Left lung (tissue), 10 donors: Measurements from ENCODE around the gene CENPF. TPM values are rescaled to one million over a fixed set of nuclear protein-coding genes. Genes with fewer than 3 reads are reported as not detected.

Source experiments
- ATAC-seq: fragments of 200-7000 bp; cut with Tn5 transposase; one replicate; pipeline ENCODE4 v1.9.1; 2020; ENCODE audit warnings: moderate library complexity
- DNase-seq, 4 donors: peaks; one replicate each; pipeline ENCODE4 v3.0.0-alpha.2; 2013 to 2020
- H3K27ac ChIP-seq, 2 donors: fragments of 200-600 bp; sonication (generic) in 1 of 2; one replicate each; pipeline versions ENCODE4 v1.5.0 to v1.8.0; 2020 to 2021
- H3K27me3 ChIP-seq, 2 donors: fragments of 200-600 bp; sonication (generic) in 1 of 2; one replicate each; pipeline versions ENCODE4 v1.5.0 to v1.8.0; 2020 to 2021
- H3K36me3 ChIP-seq, 2 donors: fragments of 200-600 bp; sonication (generic) in 1 of 2; one replicate each; pipeline versions ENCODE4 v1.5.0 to v1.8.0; 2020 to 2021
- H3K4me1 ChIP-seq, 2 donors: fragments of 200-600 bp; one replicate each; pipeline ENCODE4 v1.8.0; 2021
- H3K4me3 ChIP-seq, 2 donors: fragments of 200-600 bp; sonication (generic) in 1 of 2; one replicate each; pipeline versions ENCODE4 v1.5.0 to v1.8.0; 2020 to 2021; ENCODE audit warnings: mild to moderate bottlenecking in 1 of 2
- H3K9me3 ChIP-seq, 2 donors: fragments of 200-600 bp; sonication (generic) in 1 of 2; one replicate each; pipeline versions ENCODE4 v1.5.0 to v1.8.0; 2020 to 2021
- intact Hi-C, 2 donors: fragments of 100-400 bp; cut with DNase I; formaldehyde crosslinking; loops; one replicate each; pipeline versions ENCODE4 v1.11.2 to v1.14.2; 2022
- polyA plus RNA-seq, 6 donors: library from polyadenylated mRNA; unstranded; fragments of 120-200 nt; gene quantifications; one replicate each; pipeline ENCODE4 v1.2.1, GENCODE V29; 2013; ENCODE audit not compliant: insufficient read length in 6 of 6
- total RNA-seq, 2 donors: library from RNA; stranded (reverse); fragmentation: NEBNext Ultra II Directional; extraction: Animal tissue kit (Norgen Biotek cat#: 25700); gene quantifications; one replicate each; pipeline ENCODE4 v1.2.1, GENCODE V29; 2021
- TF ChIP-seq, protein P1 (sequence below), 2 donors: fragments of 200-600 bp; sonication (generic) in 1 of 2; IDR thresholded peaks; one replicate each; pipeline versions ENCODE4 v1.5.0 to v1.8.0; 2021; ENCODE audit warnings: antibody characterized with exemption in 2 of 2
- donor health status: DM: no; HTN: yes; CAD: no.
- donor health status: DM: no; HTN: no; CAD: no.

Gene CENPF
- total and polyA plus RNA-seq, 8 donors, result 3.4 to 157 (median 60.6) TPM

DNA sequence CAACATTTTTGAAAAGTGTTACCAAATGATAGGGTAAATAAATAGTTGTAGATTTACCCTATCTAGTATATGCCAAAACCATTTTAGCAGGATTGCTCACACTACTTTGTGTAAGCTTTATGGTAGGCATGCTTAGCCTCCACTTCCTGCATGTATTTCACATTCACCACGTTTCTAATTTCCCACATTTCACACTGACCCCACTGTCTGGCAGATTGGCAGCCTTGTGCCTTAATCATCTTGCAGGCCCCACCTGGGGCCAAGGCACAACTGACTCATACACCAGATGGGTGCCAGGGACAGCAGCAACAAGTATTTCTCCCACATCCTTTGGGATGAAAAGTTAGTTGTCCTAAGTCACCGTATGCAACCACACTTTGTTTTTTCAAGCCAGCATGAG lies 21.2 kb upstream of the CENPF start:
- TF ChIP-seq, protein P1, sequence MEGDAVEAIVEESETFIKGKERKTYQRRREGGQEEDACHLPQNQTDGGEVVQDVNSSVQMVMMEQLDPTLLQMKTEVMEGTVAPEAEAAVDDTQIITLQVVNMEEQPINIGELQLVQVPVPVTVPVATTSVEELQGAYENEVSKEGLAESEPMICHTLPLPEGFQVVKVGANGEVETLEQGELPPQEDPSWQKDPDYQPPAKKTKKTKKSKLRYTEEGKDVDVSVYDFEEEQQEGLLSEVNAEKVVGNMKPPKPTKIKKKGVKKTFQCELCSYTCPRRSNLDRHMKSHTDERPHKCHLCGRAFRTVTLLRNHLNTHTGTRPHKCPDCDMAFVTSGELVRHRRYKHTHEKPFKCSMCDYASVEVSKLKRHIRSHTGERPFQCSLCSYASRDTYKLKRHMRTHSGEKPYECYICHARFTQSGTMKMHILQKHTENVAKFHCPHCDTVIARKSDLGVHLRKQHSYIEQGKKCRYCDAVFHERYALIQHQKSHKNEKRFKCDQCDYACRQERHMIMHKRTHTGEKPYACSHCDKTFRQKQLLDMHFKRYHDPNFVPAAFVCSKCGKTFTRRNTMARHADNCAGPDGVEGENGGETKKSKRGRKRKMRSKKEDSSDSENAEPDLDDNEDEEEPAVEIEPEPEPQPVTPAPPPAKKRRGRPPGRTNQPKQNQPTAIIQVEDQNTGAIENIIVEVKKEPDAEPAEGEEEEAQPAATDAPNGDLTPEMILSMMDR (IDR thresholded peaks at IDR 0.05), result no peak

GRCh38 chr1:214582289-214582891 lies 20.6 kb upstream of the CENPF start:
- Histone ChIP-seq H3K4me1 (no peaks in the 10 kb centered on the region), H3K4me3 (no peak overlapping the region), H3K36me3 (no peaks in the 10 kb centered on the region), H3K27me3 (no peaks in the 10 kb centered on the region), H3K9me3 (peaks cover 0 to 2% of the 10 kb centered on the region in 2 donors), H3K27ac (no peak overlapping the region)
- intact Hi-C loops, result no loop called here
- TF ChIP-seq, protein P1 (IDR thresholded peaks at IDR 0.05), result no peak
- ATAC-seq (no peak), DNase-seq (no peak)

More for the DNA sequence above, 21.2 kb upstream of the CENPF start:
- Histone ChIP-seq H3K36me3 (no peaks in the 10 kb centered on the region), H3K4me3 (no peak overlapping the region), H3K27ac (no peak overlapping the region), H3K9me3 (peaks cover 0 to 8% of the 10 kb centered on the region in 2 donors), H3K27me3 (no peaks in the 10 kb centered on the region), H3K4me1 (no peaks in the 10 kb centered on the region)
- intact Hi-C loops, result no loop called here
- DNase-seq, result no peak
- no peak for ATAC-seq

DNA sequence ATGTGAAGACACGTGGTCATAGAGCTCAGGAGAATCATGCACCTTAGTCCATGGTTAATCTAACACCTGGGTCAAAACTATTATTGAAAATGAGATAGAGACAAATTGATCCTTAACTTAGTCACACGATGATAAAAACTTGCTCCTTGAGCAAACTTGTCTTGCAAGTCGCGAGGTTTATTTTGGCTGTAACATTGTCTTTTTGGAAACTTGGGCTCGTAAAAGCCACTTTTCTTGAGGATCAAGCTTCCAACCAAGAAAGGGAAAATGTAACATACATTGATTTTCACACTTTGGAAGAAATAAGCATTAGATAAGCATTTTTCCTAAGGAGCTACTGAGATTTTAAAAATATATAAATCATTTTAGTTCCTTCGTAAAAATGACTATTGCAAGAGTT lies 19.9 kb upstream of the CENPF start:
- TF ChIP-seq, protein P1 (IDR thresholded peaks at IDR 0.05), result no peak
- Histone ChIP-seq H3K27me3 (no peaks in the 10 kb centered on the region), H3K36me3 (no peaks in the 10 kb centered on the region), H3K4me1 (no peaks in the 10 kb centered on the region), H3K9me3 (no peaks in the 10 kb centered on the region), H3K4me3 (no peak overlapping the region), H3K27ac (no peak overlapping the region)
- ATAC-seq (no peak), DNase-seq (no peak)
- intact Hi-C loops, result no loop called here

- DNase-seq, result no peak
- no peak for ATAC-seq
- no peaks in the 10 kb centered on the region for H3K9me3 ChIP-seq
- no peaks in the 10 kb centered on the region for H3K27me3 ChIP-seq
- H3K4me3 ChIP-seq, result no peak overlapping the region
- intact Hi-C loops, result no loop called here
- TF ChIP-seq, protein P1 (IDR thresholded peaks at IDR 0.05), result no peak
- H3K4me1 ChIP-seq, result no peaks in the 10 kb centered on the region
- no peak overlapping the region for H3K27ac ChIP-seq
- H3K36me3 ChIP-seq, result no peaks in the 10 kb centered on the region
Observed at GRCh38 chr1:214583824-214584554, 19.0 kb upstream of the CENPF start.
